Muscle of back (tissue), 13 donors: ENCODE measurements around the gene C11orf71. TPM values are rescaled to one million over a fixed set of nuclear protein-coding genes. Genes with fewer than 3 reads are reported as not detected.

Source experiments
- DNase-seq, 3 donors: peaks; one replicate each; pipeline versions ENCODE4 v3.0.0 to v3.0.0-alpha.2; 2013
- long read RNA-seq, 9 donors: transcript quantifications; one replicate each; lab custom pipeline, GENCODE V29; 2026
- polyA plus RNA-seq, 10 donors: library from polyadenylated mRNA; unstranded; fragments of 120-200 nt; gene quantifications; one replicate each; pipeline ENCODE4 v1.2.1, GENCODE V29; 2013; ENCODE audit not compliant: insufficient read length in 10 of 10

The C11orf71 gene
- 1 to 10 TPM; 7.3 to 10.0 (median 8.7) TPM for polyA plus RNA-seq
- long read RNA-seq, donor 1, transcript C11orf71-202 (1 exons, 1,980 nt), result major isoform, 7 of 7 reads
- long read RNA-seq, donor 1, partial matches to known transcripts, result 0 of 7 reads
- long read RNA-seq, donor 1, other reads (novel, unspliced or antisense), result 0 of 7 reads
- long read RNA-seq, donor 2, transcript C11orf71-202 (1 exons, 1,980 nt), result major isoform, 8 of 8 reads
- long read RNA-seq, donor 2, partial matches to known transcripts, result 0 of 8 reads
- long read RNA-seq, donor 2, other reads (novel, unspliced or antisense), result 0 of 8 reads
- long read RNA-seq, donor 3, result 0 reads
- long read RNA-seq, donor 4, transcript C11orf71-202 (1 exons, 1,980 nt), result major isoform, 11 of 11 reads
- long read RNA-seq, donor 4, partial matches to known transcripts, result 0 of 11 reads
- long read RNA-seq, donor 4, other reads (novel, unspliced or antisense), result 0 of 11 reads
- long read RNA-seq, donor 5, transcript C11orf71-202 (1 exons, 1,980 nt), result major isoform, 17 of 17 reads
- long read RNA-seq, donor 5, partial matches to known transcripts, result 0 of 17 reads
- long read RNA-seq, donor 5, other reads (novel, unspliced or antisense), result 0 of 17 reads
- long read RNA-seq, donor 6, transcript C11orf71-202 (1 exons, 1,980 nt), result major isoform, 20 of 20 reads
- long read RNA-seq, donor 6, partial matches to known transcripts, result 0 of 20 reads
- long read RNA-seq, donor 6, other reads (novel, unspliced or antisense), result 0 of 20 reads
- long read RNA-seq, donor 7, transcript C11orf71-202 (1 exons, 1,980 nt), result major isoform, 11 of 11 reads
- long read RNA-seq, donor 7, partial matches to known transcripts, result 0 of 11 reads
- long read RNA-seq, donor 7, other reads (novel, unspliced or antisense), result 0 of 11 reads
- long read RNA-seq, donor 8, transcript C11orf71-202 (1 exons, 1,980 nt), result major isoform, 12 of 12 reads
- long read RNA-seq, donor 8, partial matches to known transcripts, result 0 of 12 reads
- long read RNA-seq, donor 8, other reads (novel, unspliced or antisense), result 0 of 12 reads
- long read RNA-seq, donor 9, partial matches to known transcripts, result 0 of 2 reads
- long read RNA-seq, donor 9, other reads (novel, unspliced or antisense), result 0 of 2 reads

GRCh38 chr11:114400216-114400914, at the start of gene C11orf71, which contains the start of gene RBM7:
Gene C11orf71, minus strand, starts transcription at chr11:114400511. Its CDS starts 180 bp downstream, at chr11:114400331.
Gene RBM7, plus strand, starts transcription at chr11:114400666. Its CDS starts 6 bp downstream, at chr11:114400672.
- peak; percentile 99 for DNase-seq

GRCh38 chr11:114449845-114450244, 49.5 kb upstream of the C11orf71 start:
- no peak for DNase-seq

- DNase-seq, result no peak
These were observed 48.6 kb upstream of the C11orf71 start for GRCh38 chr11:114448749-114449482.

- peak in 1 of 3 donors; percentile 43 for DNase-seq
These were observed 47.6 kb upstream of the C11orf71 start for GRCh38 chr11:114447892-114448291.

- DNase-seq, result no peak
These were observed 47.1 kb upstream of the C11orf71 start for GRCh38 chr11:114447444-114447843.

GRCh38 chr11:114442536-114442935, 42.2 kb upstream of the C11orf71 start:
- DNase-seq, result no peak

GRCh38 chr11:114441921-114442320, 41.6 kb upstream of the C11orf71 start:
- DNase-seq, result no peak

GRCh38 chr11:114440971-114441763, 40.9 kb upstream of the C11orf71 start:
- DNase-seq, result no peak

GRCh38 chr11:114440121-114440860, 40.0 kb upstream of the C11orf71 start:
- DNase-seq, result no peak

- peak; percentile 95 to 97 (median 95) for DNase-seq
These were observed 39.2 kb upstream of the C11orf71 start, which contains the start of gene REXO2 for GRCh38 chr11:114439229-114440120. Gene REXO2, plus strand, starts transcription at chr11:114439467. Its CDS starts 62 bp downstream, at chr11:114439529.

- no peak for DNase-seq
These were observed 38.0 kb upstream of the C11orf71 start for GRCh38 chr11:114438303-114438702.

GRCh38 chr11:114433376-114433775, 33.1 kb upstream of the C11orf71 start:
- DNase-seq, result no peak

GRCh38 chr11:114432893-114433292, 32.6 kb upstream of the C11orf71 start:
- no peak for DNase-seq

GRCh38 chr11:114430290-114430689, 30.0 kb upstream of the C11orf71 start:
- no peak for DNase-seq

- DNase-seq, result no peak
These were observed 26.0 kb upstream of the C11orf71 start for GRCh38 chr11:114426280-114426679.

- no peak for DNase-seq
These were observed 16.2 kb upstream of the C11orf71 start for GRCh38 chr11:114416441-114416961.

GRCh38 chr11:114413958-114414357, 13.6 kb upstream of the C11orf71 start:
- DNase-seq, result no peak

GRCh38 chr11:114412946-114413345, 12.6 kb upstream of the C11orf71 start:
- DNase-seq, result no peak
